Measurements from ENCODE around the gene KLHL26.

DNA sequence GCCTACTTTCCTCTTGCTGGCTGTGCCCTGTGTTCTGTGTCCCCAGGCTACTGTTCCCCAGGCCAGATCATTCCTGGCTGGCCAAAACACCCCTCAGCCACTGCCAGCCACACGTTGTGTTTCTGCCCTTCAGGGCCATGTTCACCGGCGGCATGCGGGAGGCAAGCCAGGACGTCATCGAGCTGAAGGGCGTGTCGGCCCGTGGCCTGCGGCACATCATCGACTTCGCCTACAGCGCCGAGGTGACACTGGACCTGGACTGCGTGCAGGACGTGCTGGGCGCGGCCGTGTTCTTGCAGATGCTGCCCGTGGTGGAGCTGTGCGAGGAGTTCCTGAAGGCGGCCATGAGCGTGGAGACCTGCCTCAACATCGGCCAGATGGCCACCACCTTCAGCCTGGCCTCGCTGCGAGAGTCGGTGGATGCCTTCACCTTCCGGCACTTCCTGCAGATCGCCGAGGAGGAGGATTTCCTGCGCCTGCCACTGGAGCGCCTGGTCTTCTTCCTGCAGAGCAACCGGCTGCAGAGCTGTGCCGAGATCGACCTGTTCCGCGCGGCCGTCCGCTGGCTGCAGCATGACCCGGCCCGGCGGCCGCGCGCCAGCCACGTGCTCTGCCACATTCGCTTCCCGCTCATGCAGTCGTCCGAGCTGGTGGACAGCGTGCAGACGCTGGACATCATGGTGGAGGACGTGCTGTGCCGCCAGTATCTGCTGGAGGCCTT, 30.9 kb downstream of the KLHL26 start:
- TF ChIP-seq ZC3H4 (CRISPR knock-in tag; IDR thresholded peaks at IDR 0.05; ENCODE audit: borderline replicate concordance) (no peak), CTCF (CRISPR knock-in tag; IDR thresholded peaks at IDR 0.05) (no peak)
